GM19239 (cell line): ENCODE measurements around the gene ERC2.

Experiments
- DNase-seq: peaks from one replicate; pipeline ENCODE4 v3.0.0; 2011; ENCODE audit warnings: low spot score; ENCODE audit not compliant: insufficient read length
- FAIRE-seq: peaks from 2 replicates; lab custom pipeline; 2011; peaks lifted over from hg19 to GRCh38; lab: Jason Lieb, UNC

Gene ERC2

GRCh38 chr3:55650011-55650410 is 818.3 kb downstream of the ERC2 start:
- FAIRE-seq (no peak), DNase-seq (no peak)

- no peak for DNase-seq
- no peak for FAIRE-seq
Measured at GRCh38 chr3:55649554-55649953, 818.7 kb downstream of the ERC2 start.

GRCh38 chr3:55648591-55649318 is 819.5 kb downstream of the ERC2 start:
- no peak for FAIRE-seq
- DNase-seq = no peak

- DNase-seq (no peak), FAIRE-seq (no peak)
Measured at GRCh38 chr3:55647670-55648069, 820.6 kb downstream of the ERC2 start.

- FAIRE-seq (no peak), DNase-seq (no peak)
Measured at GRCh38 chr3:55647063-55647462, 821.2 kb downstream of the ERC2 start.

GRCh38 chr3:55646121-55646520 is 822.1 kb downstream of the ERC2 start:
- DNase-seq (no peak), FAIRE-seq (no peak)

- DNase-seq (no peak), FAIRE-seq (no peak)
Measured at GRCh38 chr3:55645422-55645821, 822.8 kb downstream of the ERC2 start.

GRCh38 chr3:55643283-55643682 is 825.0 kb downstream of the ERC2 start:
- DNase-seq (no peak), FAIRE-seq (no peak)

GRCh38 chr3:55641964-55642363 is 826.3 kb downstream of the ERC2 start:
- no peak for DNase-seq
- FAIRE-seq = no peak

GRCh38 chr3:55639896-55640765 is 828.1 kb downstream of the ERC2 start:
- DNase-seq (no peak), FAIRE-seq (no peak)

- FAIRE-seq (no peak), DNase-seq (no peak)
Measured at GRCh38 chr3:55639143-55639542, 829.1 kb downstream of the ERC2 start.

- no peak for FAIRE-seq
- DNase-seq = no peak
Measured at GRCh38 chr3:55637906-55638638, 830.2 kb downstream of the ERC2 start.

- DNase-seq (no peak), FAIRE-seq (no peak)
Measured at GRCh38 chr3:55636300-55637195, 831.7 kb downstream of the ERC2 start.

GRCh38 chr3:55634345-55634744 is 833.9 kb downstream of the ERC2 start:
- FAIRE-seq (no peak), DNase-seq (no peak)

GRCh38 chr3:55633333-55633732 is 834.9 kb downstream of the ERC2 start:
- FAIRE-seq = no peak
- no peak for DNase-seq

- DNase-seq (no peak), FAIRE-seq (no peak)
Measured at GRCh38 chr3:55631766-55632331, 836.4 kb downstream of the ERC2 start.

GRCh38 chr3:55630921-55631299 is 837.4 kb downstream of the ERC2 start:
- FAIRE-seq = no peak

GRCh38 chr3:55630280-55630920 is 837.9 kb downstream of the ERC2 start:
- no peak for FAIRE-seq
- no peak for DNase-seq

More at GRCh38 chr3:55630921-55631299, 837.4 kb downstream of the ERC2 start:
- no peak for DNase-seq

GRCh38 chr3:55629432-55629831 is 838.8 kb downstream of the ERC2 start:
- DNase-seq = no peak

More at GRCh38 chr3:55629432-55629831, 838.8 kb downstream of the ERC2 start:
- no peak for FAIRE-seq
